Neural progenitor cell (in vitro differentiated cells): ENCODE measurements around the gene FOXC2. TPM values are rescaled to one million over a fixed set of nuclear protein-coding genes. Genes with fewer than 3 reads are reported as not detected.

ENCODE experiments used
- DNase-seq: peaks from one replicate; pipeline ENCODE4 v3.0.0-alpha.2; 2016; ENCODE audit warnings: low spot score
- H2AFZ ChIP-seq: fragments of 200-600 bp; sonication (generic); replicated peaks from 2 replicates; pipeline ENCODE4 v1.6.1; 2016; ENCODE audit warnings: antibody characterized with exemption
- H3F3A ChIP-seq: fragments of 200-600 bp; sonication (generic); 2 replicates; pipeline ENCODE4 v1.6.1; 2016; ENCODE audit warnings: antibody characterized with exemption, low read depth
- H3K27ac ChIP-seq: fragments of 200-600 bp; sonication (generic); 2 replicates; pipeline ENCODE4 v1.5.1; 2016; ENCODE audit warnings: mild to moderate bottlenecking
- H3K27me3 ChIP-seq: fragments of 200-600 bp; sonication (generic); 2 replicates; pipeline ENCODE4 v1.6.1; 2016; ENCODE audit warnings: mild to moderate bottlenecking, moderate library complexity
- H3K36me3 ChIP-seq: fragments of 200-600 bp; sonication (generic); 2 replicates; pipeline ENCODE4 v1.5.1; 2016
- H3K4me1 ChIP-seq: fragments of 200-600 bp; sonication (generic); 2 replicates; pipeline ENCODE4 v1.6.1; 2016; ENCODE audit warnings: mixed run types
- H3K4me2 ChIP-seq: fragments of 200-600 bp; sonication (generic); 2 replicates; pipeline ENCODE4 v1.6.1; 2016
- H3K4me3 ChIP-seq: fragments of 200-600 bp; sonication (generic); 2 replicates; pipeline ENCODE4 v1.5.1; 2016
- H3K79me2 ChIP-seq: fragments of 200-600 bp; sonication (generic); 2 replicates; pipeline ENCODE4 v1.6.1; 2016; ENCODE audit warnings: low read depth
- H3K9ac ChIP-seq: fragments of 200-600 bp; sonication (generic); 2 replicates; pipeline ENCODE4 v1.6.1; 2016
- H3K9me3 ChIP-seq: fragments of 200-600 bp; sonication (generic); 2 replicates; pipeline ENCODE4 v1.5.1; 2016; ENCODE audit warnings: low read depth
- H4K20me1 ChIP-seq: fragments of 200-600 bp; sonication (generic); 2 replicates; pipeline ENCODE4 v1.6.1; 2016; ENCODE audit warnings: low read depth
- H3K27ac Mint-ChIP-seq: 3 replicates; pipeline ENCODE4 v1.8.0; 2021; ENCODE audit warnings: mixed read lengths
- H3K27me3 Mint-ChIP-seq: 2 replicates; pipeline ENCODE4 v1.8.0; 2022; ENCODE audit warnings: low read depth, mild to moderate bottlenecking, inconsistent platforms, moderate library complexity, mixed read lengths; ENCODE audit not compliant: insufficient read depth
- H3K36me3 Mint-ChIP-seq: 3 replicates; pipeline ENCODE4 v1.8.0; 2021; ENCODE audit warnings: mixed read lengths
- H3K4me1 Mint-ChIP-seq: 3 replicates; pipeline ENCODE4 v1.8.0; 2021; ENCODE audit warnings: mixed read lengths
- H3K4me3 Mint-ChIP-seq: 3 replicates; pipeline ENCODE4 v1.8.0; 2021; ENCODE audit warnings: mild to moderate bottlenecking, moderate library complexity, mixed read lengths
- H3K9me3 Mint-ChIP-seq: 3 replicates; pipeline ENCODE4 v1.8.0; 2020; ENCODE audit warnings: mixed read lengths
- CTCF ChIP-seq: fragments of 200-600 bp; sonication (generic); IDR thresholded peaks from 2 replicates; pipeline ENCODE4 v1.5.1; 2017; ENCODE audit warnings: antibody characterized with exemption, mild to moderate bottlenecking
- EZH2 ChIP-seq: fragments of 200-600 bp; sonication (generic); IDR thresholded peaks from 2 replicates; pipeline ENCODE4 v1.6.1; 2017; ENCODE audit warnings: antibody characterized with exemption, mild to moderate bottlenecking, moderate library complexity
- EZH2phosphoT487 ChIP-seq: fragments of 200-600 bp; sonication (generic); IDR thresholded peaks from 2 replicates; pipeline ENCODE4 v1.6.1; 2017; ENCODE audit warnings: antibody characterized with exemption
- total RNA-seq: library from RNA; depleted of rRNA; stranded (reverse); fragments of >200 nt; gene quantifications from 2 replicates; pipeline ENCODE4 v1.2.3, GENCODE V29; 2015; ENCODE audit warnings: low replicate concordance

FOXC2 gene
- total RNA-seq, 1 donor from 2014 or later: not detected

- no peaks in the 10 kb centered on the region for H3K36me3 Mint-ChIP-seq
- Histone ChIP-seq H3K4me1 (peaks cover 17% of the 10 kb centered on the region), H3K27ac (no peak overlapping the region), H3K9ac (no peak overlapping the region), H3K4me2 (no peak overlapping the region), H4K20me1 (peaks cover 33% of the 10 kb centered on the region), H3F3A (peaks cover 11% of the 10 kb centered on the region), H3K79me2 (no peaks in the 10 kb centered on the region), H3K9me3 (no peaks in the 10 kb centered on the region), H3K36me3 (no peaks in the 10 kb centered on the region), H2AFZ (no peak overlapping the region), H3K27me3 (peaks cover 99% of the 10 kb centered on the region), H3K4me3 (no peak overlapping the region)
- no peak overlapping the region for H3K27ac Mint-ChIP-seq
- no peaks in the 10 kb centered on the region for H3K9me3 Mint-ChIP-seq
- H3K27me3 Mint-ChIP-seq: peaks cover 92% of the 10 kb centered on the region
- H3K4me3 Mint-ChIP-seq: peak overlapping the region; percentile 74
- TF ChIP-seq CTCF (no peak), EZH2 (no peak), EZH2phosphoT487 (no peak)
- no peak for DNase-seq
- peaks cover 26% of the 10 kb centered on the region for H3K4me1 Mint-ChIP-seq
Observed at GRCh38 chr16:86573646-86574508, 7.2 kb downstream of the FOXC2 start.

GRCh38 chr16:86574646-86575045, 8.0 kb downstream of the FOXC2 start:
- no peaks in the 10 kb centered on the region for H3K9me3 ChIP-seq
- Mint-ChIP-seq H3K36me3 (no peaks in the 10 kb centered on the region), H3K4me1 (peaks cover 28% of the 10 kb centered on the region), H3K27ac (no peak overlapping the region), H3K4me3 (no peak overlapping the region), H3K27me3 (peaks cover 87% of the 10 kb centered on the region), H3K9me3 (no peaks in the 10 kb centered on the region)
- peaks cover 99% of the 10 kb centered on the region for H3K27me3 ChIP-seq
- H3K4me1 ChIP-seq: peaks cover 17% of the 10 kb centered on the region
- H3K9ac ChIP-seq: no peak overlapping the region
- no peak overlapping the region for H2AFZ ChIP-seq
- no peak overlapping the region for H3K4me2 ChIP-seq
- TF ChIP-seq EZH2: no peak
- no peak for TF ChIP-seq EZH2phosphoT487
- TF ChIP-seq CTCF: no peak
- no peaks in the 10 kb centered on the region for H3K79me2 ChIP-seq
- H3F3A ChIP-seq: peaks cover 11% of the 10 kb centered on the region
- H4K20me1 ChIP-seq: peaks cover 25% of the 10 kb centered on the region
- H3K36me3 ChIP-seq: no peaks in the 10 kb centered on the region
- DNase-seq: no peak
- H3K27ac ChIP-seq: no peak overlapping the region
- no peak overlapping the region for H3K4me3 ChIP-seq

GRCh38 chr16:86575095-86575685, 8.6 kb downstream of the FOXC2 start:
- Histone ChIP-seq H3K4me3 (peak overlapping the region; percentile 53), H3K9ac (no peak overlapping the region), H2AFZ (no peak overlapping the region), H3K27ac (no peak overlapping the region), H3K4me1 (peaks cover 17% of the 10 kb centered on the region), H3K79me2 (no peaks in the 10 kb centered on the region), H3K4me2 (peak overlapping the region; percentile 60), H3K9me3 (no peaks in the 10 kb centered on the region), H3K36me3 (no peaks in the 10 kb centered on the region), H3K27me3 (peaks cover 99% of the 10 kb centered on the region), H3F3A (peaks cover 11% of the 10 kb centered on the region), H4K20me1 (peaks cover 20% of the 10 kb centered on the region)
- H3K27ac Mint-ChIP-seq: no peak overlapping the region
- no peak for DNase-seq
- H3K9me3 Mint-ChIP-seq: no peaks in the 10 kb centered on the region
- peaks cover 30% of the 10 kb centered on the region for H3K4me1 Mint-ChIP-seq
- TF ChIP-seq EZH2phosphoT487 (no peak), EZH2 (no peak), CTCF (no peak)
- H3K4me3 Mint-ChIP-seq: peak overlapping the region; percentile 90
- H3K36me3 Mint-ChIP-seq: no peaks in the 10 kb centered on the region
- peaks cover 87% of the 10 kb centered on the region for H3K27me3 Mint-ChIP-seq
